Hepatocyte (in vitro differentiated cells): Measurements from ENCODE around the gene ZNF541. TPM values are rescaled to one million over a fixed set of nuclear protein-coding genes. Genes with fewer than 3 reads are reported as not detected.

Experiments
- DNase-seq: peaks from one replicate; pipeline ENCODE4 v3.0.0-alpha.2; 2016; ENCODE audit warnings: low spot score
- H2AFZ ChIP-seq: fragments of 200-600 bp; sonication (generic); 2 replicates; pipeline ENCODE4 v1.6.0; 2016; ENCODE audit warnings: antibody characterized with exemption, mild to moderate bottlenecking
- H3K27ac ChIP-seq: fragments of 200-600 bp; sonication (generic); 2 replicates; pipeline ENCODE4 v1.5.1; 2016; ENCODE audit warnings: mild to moderate bottlenecking
- H3K27me3 ChIP-seq: fragments of 200-600 bp; sonication (generic); 2 replicates; pipeline ENCODE4 v1.6.1; 2016
- H3K36me3 ChIP-seq: fragments of 200-600 bp; sonication (generic); replicated peaks from 2 replicates; pipeline ENCODE4 v1.5.1; 2016; ENCODE audit warnings: low read depth; ENCODE audit not compliant: insufficient read depth
- H3K4me1 ChIP-seq: fragments of 200-600 bp; sonication (generic); 2 replicates; pipeline ENCODE4 v1.5.1; 2016; ENCODE audit warnings: mild to moderate bottlenecking, moderate library complexity; ENCODE audit not compliant: insufficient read depth
- H3K4me2 ChIP-seq: fragments of 200-600 bp; sonication (generic); 2 replicates; pipeline ENCODE4 v1.6.0; 2016
- H3K4me3 ChIP-seq: fragments of 200-600 bp; sonication (generic); 2 replicates; pipeline ENCODE4 v1.5.1; 2016; ENCODE audit warnings: mild to moderate bottlenecking
- H3K79me2 ChIP-seq: fragments of 200-600 bp; sonication (generic); 2 replicates; pipeline ENCODE4 v1.6.0; 2017; ENCODE audit warnings: mild to moderate bottlenecking
- H3K9me2 ChIP-seq: fragments of 200-600 bp; sonication (generic); replicated peaks from 2 replicates; pipeline ENCODE4 v1.6.0; 2017; ENCODE audit warnings: mild to moderate bottlenecking; ENCODE audit not compliant: insufficient read depth
- H3K9me3 ChIP-seq: fragments of 200-600 bp; sonication (generic); 2 replicates; pipeline ENCODE4 v1.5.1; 2016; ENCODE audit warnings: low read depth, mild to moderate bottlenecking
- H4K20me1 ChIP-seq: fragments of 200-600 bp; sonication (generic); 2 replicates; pipeline ENCODE4 v1.6.0; 2016; ENCODE audit warnings: mild to moderate bottlenecking; ENCODE audit not compliant: insufficient read depth, poor library complexity, severe bottlenecking
- CTCF ChIP-seq: fragments of 200-600 bp; sonication (generic); IDR thresholded peaks from 2 replicates; pipeline ENCODE4 v1.5.1; 2016; ENCODE audit warnings: antibody characterized with exemption, mild to moderate bottlenecking; ENCODE audit not compliant: poor library complexity
- EZH2 ChIP-seq: fragments of 200-600 bp; sonication (generic); IDR thresholded peaks from 2 replicates; pipeline ENCODE4 v1.6.1; 2016; ENCODE audit warnings: antibody characterized with exemption, mild to moderate bottlenecking, borderline replicate concordance
- EZH2phosphoT487 ChIP-seq: fragments of 200-600 bp; sonication (generic); IDR thresholded peaks from one replicate; pipeline ENCODE4 v1.6.1; 2018; ENCODE audit warnings: antibody characterized with exemption, mild to moderate bottlenecking, low read depth, moderate library complexity; ENCODE audit not compliant: unreplicated experiment, severe bottlenecking
- WGBS: methylation state at CpG from one replicate; pipeline ENCODE4 v1.1.6; 2016; ENCODE audit warnings: low lambda C conversion rate; ENCODE audit errors: missing lambda C conversion rate; 5-methylcytosine and 5-hydroxymethylcytosine counted together
- polyA plus RNA-seq: library from polyadenylated mRNA; unstranded; fragments of >200 nt; fragmentation: Nextera tagmentation; extraction: Ambion mirVana; gene quantifications from 2 replicates; pipeline ENCODE4 v1.2.1, GENCODE V29; 2016
- total RNA-seq: library from RNA; depleted of rRNA; stranded (reverse); fragments of >200 nt; gene quantifications from 2 replicates; pipeline ENCODE4 v1.2.3, GENCODE V29; 2014

ZNF541 gene
- total and polyA plus RNA-seq, 2 experiments from 2014 or later: 0.05 to 0.43 TPM

GRCh38 chr19:47615714-47616113, 42.8 kb upstream of the ZNF541 start:
- Histone ChIP-seq H3K4me3 (no peak overlapping the region), H3K9me2 (no peaks in the 10 kb centered on the region), H4K20me1 (peaks cover 96% of the 10 kb centered on the region), H3K79me2 (peaks cover 99% of the 10 kb centered on the region), H3K9me3 (no peaks in the 10 kb centered on the region), H2AFZ (no peak overlapping the region), H3K4me2 (no peak overlapping the region), H3K36me3 (no peaks in the 10 kb centered on the region), H3K4me1 (peaks cover 22% of the 10 kb centered on the region), H3K27me3 (no peaks in the 10 kb centered on the region), H3K27ac (no peak overlapping the region)
- TF ChIP-seq EZH2 (no peak), CTCF (no peak), EZH2phosphoT487 (no peak)
- over 99% methylated on average over 7 of the region's 7 CpGs for WGBS
- no peak for DNase-seq

- no peak overlapping the region for H3K4me2 ChIP-seq
- H3K9me3 ChIP-seq: no peaks in the 10 kb centered on the region
- 92% methylated on average over 7 of the region's 7 CpGs for WGBS
- H3K4me1 ChIP-seq: peaks cover 22% of the 10 kb centered on the region
- DNase-seq: no peak
- no peak for TF ChIP-seq EZH2phosphoT487
- no peak for TF ChIP-seq EZH2
- TF ChIP-seq CTCF: no peak
- peaks cover 99% of the 10 kb centered on the region for H3K79me2 ChIP-seq
- no peaks in the 10 kb centered on the region for H3K27me3 ChIP-seq
- H3K27ac ChIP-seq: no peak overlapping the region
- peaks cover 97% of the 10 kb centered on the region for H4K20me1 ChIP-seq
- H3K9me2 ChIP-seq: no peaks in the 10 kb centered on the region
- no peak overlapping the region for H2AFZ ChIP-seq
- no peaks in the 10 kb centered on the region for H3K36me3 ChIP-seq
- H3K4me3 ChIP-seq: no peak overlapping the region
Measured at GRCh38 chr19:47615230-47615629, 42.3 kb upstream of the ZNF541 start.

- 94% methylated on average over 10 of the region's 10 CpGs for WGBS
- H3K9me3 ChIP-seq: no peaks in the 10 kb centered on the region
- TF ChIP-seq CTCF (no peak), EZH2phosphoT487 (no peak), EZH2 (no peak)
- peaks cover 93% of the 10 kb centered on the region for H4K20me1 ChIP-seq
- peak overlapping the region; percentile 91 for H3K27ac ChIP-seq
- H3K36me3 ChIP-seq: no peaks in the 10 kb centered on the region
- H3K4me3 ChIP-seq: no peak overlapping the region
- H3K4me2 ChIP-seq: no peak overlapping the region
- H3K4me1 ChIP-seq: peaks cover 22% of the 10 kb centered on the region
- no peaks in the 10 kb centered on the region for H3K9me2 ChIP-seq
- peaks cover 99% of the 10 kb centered on the region for H3K79me2 ChIP-seq
- no peaks in the 10 kb centered on the region for H3K27me3 ChIP-seq
- H2AFZ ChIP-seq: no peak overlapping the region
- DNase-seq: no peak
Measured at GRCh38 chr19:47614559-47614958, 41.6 kb upstream of the ZNF541 start.

- peaks cover 87% of the 10 kb centered on the region for H4K20me1 ChIP-seq
- H3K9me3 ChIP-seq: no peaks in the 10 kb centered on the region
- H3K27ac ChIP-seq: peak overlapping the region; percentile 91
- TF ChIP-seq CTCF (no peak), EZH2phosphoT487 (no peak), EZH2 (no peak)
- H3K27me3 ChIP-seq: no peaks in the 10 kb centered on the region
- H3K4me1 ChIP-seq: peaks cover 22% of the 10 kb centered on the region
- no peak overlapping the region for H2AFZ ChIP-seq
- H3K4me2 ChIP-seq: peak overlapping the region; percentile 65
- H3K4me3 ChIP-seq: no peak overlapping the region
- no peaks in the 10 kb centered on the region for H3K9me2 ChIP-seq
- H3K36me3 ChIP-seq: no peaks in the 10 kb centered on the region
- peaks cover 97% of the 10 kb centered on the region for H3K79me2 ChIP-seq
- no peak for DNase-seq
- 60% methylated on average over 3 of the region's 3 CpGs for WGBS
Measured at GRCh38 chr19:47614021-47614295, 41.0 kb upstream of the ZNF541 start.
